Mucosa of rectum (tissue), 2 donors: ENCODE measurements around the gene INVS.
"Not testable (repeated sequence)": the region's sequence is repeated elsewhere in the genome, so short reads cannot be mapped to it uniquely, and the experiment has no call there.

Source experiments
- H3K27ac ChIP-seq, 2 donors: one replicate each; pipeline ENCODE4 v1.7.0; 2013; ENCODE audit warnings: inconsistent platforms in 2 of 2, low read depth in 2 of 2, low read length in 2 of 2
- H3K27me3 ChIP-seq, 2 donors: one replicate each; pipeline ENCODE4 v1.7.0; 2013; ENCODE audit warnings: low read length in 2 of 2; ENCODE audit not compliant: control insufficient read depth in 2 of 2, insufficient read depth in 2 of 2
- H3K36me3 ChIP-seq, 2 donors: one replicate each; pipeline ENCODE4 v1.7.0; 2013; ENCODE audit warnings: low read length in 2 of 2; ENCODE audit not compliant: control insufficient read depth in 2 of 2, insufficient read depth in 2 of 2
- H3K4me1 ChIP-seq, 2 donors: one replicate each; pipeline ENCODE4 v1.7.0; 2013; ENCODE audit warnings: low read length in 2 of 2, mild to moderate bottlenecking in 1 of 2; ENCODE audit not compliant: control insufficient read depth in 2 of 2, insufficient read depth in 2 of 2
- H3K4me3 ChIP-seq, 2 donors: one replicate each; pipeline ENCODE4 v1.7.0; 2013; ENCODE audit warnings: low read length in 2 of 2
- H3K9ac ChIP-seq, 2 donors: one replicate each; pipeline ENCODE4 v1.7.0; 2013; ENCODE audit warnings: low read length in 2 of 2, low read depth in 1 of 2, mild to moderate bottlenecking in 1 of 2
- H3K9me3 ChIP-seq, 2 donors: one replicate each; pipeline ENCODE4 v1.7.0; 2013; ENCODE audit warnings: low read length in 2 of 2; ENCODE audit not compliant: control insufficient read depth in 2 of 2
- donor health status: healthy.
- donor health status: Normal muscosa, but diverticular disease.

Gene INVS

GRCh38 chr9:100083448-100084127, 15.5 kb upstream of the INVS start:
- Histone ChIP-seq H3K4me1 (no peaks in the 10 kb centered on the region), H3K27me3 (no peaks in the 10 kb centered on the region), H3K4me3 (peak overlapping the region in 1 of 2 donors; percentile 21), H3K36me3 (no peaks in the 10 kb centered on the region), H3K9me3 (no peaks in the 10 kb centered on the region), H3K9ac (no peak overlapping the region), H3K27ac (no peak overlapping the region)

GRCh38 chr9:100084128-100084453, 15.0 kb upstream of the INVS start:
- Histone ChIP-seq H3K4me1 (no peaks in the 10 kb centered on the region), H3K9me3 (no peaks in the 10 kb centered on the region)

GRCh38 chr9:100084734-100085133, 14.3 kb upstream of the INVS start:
- H3K27ac ChIP-seq, result no peak overlapping the region
- no peaks in the 10 kb centered on the region for H3K4me1 ChIP-seq
- no peak overlapping the region for H3K9ac ChIP-seq
- no peaks in the 10 kb centered on the region for H3K9me3 ChIP-seq
- H3K4me3 ChIP-seq, result no peak overlapping the region
- no peaks in the 10 kb centered on the region for H3K27me3 ChIP-seq
- H3K36me3 ChIP-seq, result no peaks in the 10 kb centered on the region

More at GRCh38 chr9:100084128-100084453, 15.0 kb upstream of the INVS start:
- no peaks in the 10 kb centered on the region for H3K27me3 ChIP-seq
- H3K4me3 ChIP-seq, result peak overlapping the region in 1 of 2 donors; percentile 21
- H3K27ac ChIP-seq, result no peak overlapping the region
- H3K9ac ChIP-seq, result no peak overlapping the region
- no peaks in the 10 kb centered on the region for H3K36me3 ChIP-seq

- Histone ChIP-seq H3K36me3 (no peaks in the 10 kb centered on the region), H3K4me1 (no peaks in the 10 kb centered on the region), H3K9ac (no peak overlapping the region), H3K27ac (no peak overlapping the region), H3K4me3 (no peak overlapping the region), H3K27me3 (no peaks in the 10 kb centered on the region), H3K9me3 (no peaks in the 10 kb centered on the region)
Observed at GRCh38 chr9:100086097-100086635, 12.9 kb upstream of the INVS start.

GRCh38 chr9:100087218-100087617, 11.8 kb upstream of the INVS start:
- no peaks in the 10 kb centered on the region for H3K27me3 ChIP-seq
- H3K36me3 ChIP-seq, result no peaks in the 10 kb centered on the region
- no peak overlapping the region for H3K27ac ChIP-seq
- no peaks in the 10 kb centered on the region for H3K4me1 ChIP-seq
- H3K9ac ChIP-seq, result no peak overlapping the region
- H3K9me3 ChIP-seq, result no peaks in the 10 kb centered on the region
- no peak overlapping the region for H3K4me3 ChIP-seq

GRCh38 chr9:100088202-100088601, 10.8 kb upstream of the INVS start:
- H3K4me3 ChIP-seq, result no peak overlapping the region
- H3K9ac ChIP-seq, result no peak overlapping the region
- H3K4me1 ChIP-seq, result no peaks in the 10 kb centered on the region
- H3K27ac ChIP-seq, result no peak overlapping the region
- no peaks in the 10 kb centered on the region for H3K27me3 ChIP-seq
- no peaks in the 10 kb centered on the region for H3K36me3 ChIP-seq
- H3K9me3 ChIP-seq, result no peaks in the 10 kb centered on the region

- Histone ChIP-seq H3K4me1 (no peaks in the 10 kb centered on the region), H3K27ac (no peak overlapping the region), H3K4me3 (no peak overlapping the region), H3K27me3 (no peaks in the 10 kb centered on the region), H3K9ac (no peak overlapping the region), H3K36me3 (no peaks in the 10 kb centered on the region), H3K9me3 (no peaks in the 10 kb centered on the region)
Observed at GRCh38 chr9:100090880-100091279, 8.2 kb upstream of the INVS start.

GRCh38 chr9:100091650-100092049, 7.4 kb upstream of the INVS start:
- Histone ChIP-seq H3K9ac (no peak overlapping the region), H3K27me3 (no peaks in the 10 kb centered on the region), H3K4me1 (no peaks in the 10 kb centered on the region), H3K4me3 (no peak overlapping the region), H3K9me3 (no peaks in the 10 kb centered on the region), H3K36me3 (no peaks in the 10 kb centered on the region), H3K27ac (no peak overlapping the region)

- Histone ChIP-seq H3K9me3 (no peaks in the 10 kb centered on the region), H3K4me3 (no peak overlapping the region), H3K36me3 (no peaks in the 10 kb centered on the region), H3K4me1 (no peaks in the 10 kb centered on the region), H3K27ac (no peak overlapping the region), H3K9ac (no peak overlapping the region), H3K27me3 (no peaks in the 10 kb centered on the region)
Observed at GRCh38 chr9:100092066-100092465, 7.0 kb upstream of the INVS start.

- H3K36me3 ChIP-seq, H3K4me1 ChIP-seq: not testable (repeated sequence)
Observed at GRCh38 chr9:100094411-100094810, 4.6 kb upstream of the INVS start.

More at GRCh38 chr9:100094411-100094810, 4.6 kb upstream of the INVS start:
- H3K27me3 ChIP-seq, H3K9me3 ChIP-seq, H3K4me3 ChIP-seq, H3K9ac ChIP-seq, H3K27ac ChIP-seq: not testable (repeated sequence)
